ENCODE measurements around the gene WNT5B.
A peak's percentile ranks its signal among the peaks of the same experiment; 100 is the strongest.
"Not testable (repeated sequence)": the region's sequence is repeated elsewhere in the genome, so short reads cannot be mapped to it uniquely, and the experiment has no call there.

WNT5B gene

DNA sequence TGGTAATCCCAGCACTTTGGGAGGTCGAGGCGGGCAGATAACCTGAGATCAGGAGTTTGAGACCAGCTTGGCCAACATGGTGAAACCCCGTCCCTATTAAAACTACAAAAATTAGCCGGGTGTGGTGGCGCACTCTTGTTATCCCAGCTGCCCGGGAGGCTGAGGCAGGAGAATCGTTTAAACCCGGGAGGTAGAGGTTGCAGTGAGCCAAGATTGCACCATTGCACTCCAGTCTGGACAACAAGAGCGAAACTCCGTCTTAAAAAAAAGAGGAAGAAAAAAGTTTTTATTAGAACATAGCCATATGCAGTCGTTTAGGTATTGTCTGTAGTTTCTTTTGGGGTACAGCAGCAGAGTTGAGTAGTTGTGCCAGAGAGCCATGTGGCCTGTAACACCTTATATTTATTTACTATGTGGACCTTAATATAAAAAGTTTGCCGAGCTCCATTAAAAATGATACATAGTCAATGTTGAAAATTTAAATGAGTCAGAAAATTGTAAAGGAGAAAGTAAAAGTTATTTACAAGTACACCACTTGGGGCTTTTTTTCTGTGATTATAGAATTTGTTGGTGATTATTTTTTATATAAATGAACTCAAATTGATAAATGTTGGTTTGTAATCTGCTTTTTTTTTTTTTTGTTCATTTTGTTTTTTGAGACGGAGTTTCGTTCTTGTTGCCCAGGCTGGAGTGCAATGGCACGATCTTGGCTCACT lies 64.0 kb downstream of the WNT5B start:
- DNase-seq = peak; percentile 62

DNA sequence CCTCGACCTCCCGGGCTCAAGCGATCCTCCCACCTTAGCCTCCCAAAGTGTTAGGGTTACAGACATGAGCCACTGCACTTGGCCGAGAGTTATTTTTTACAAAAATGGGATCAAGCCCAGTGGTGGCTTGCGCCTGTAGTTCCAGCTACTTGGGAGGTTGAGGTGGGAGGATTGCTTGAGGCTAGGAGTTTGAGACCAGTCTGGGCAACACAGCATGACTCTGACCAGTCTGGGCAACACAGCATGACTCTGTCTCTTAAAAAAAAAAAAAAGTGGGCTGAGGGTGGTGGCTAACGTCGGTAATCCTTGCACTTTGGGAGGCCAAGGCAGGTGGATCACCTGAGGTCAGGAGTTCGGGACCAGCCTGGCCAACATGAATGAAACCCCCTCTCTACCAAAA lies 66.1 kb downstream of the WNT5B start:
- DNase-seq = not testable (repeated sequence)

DNA sequence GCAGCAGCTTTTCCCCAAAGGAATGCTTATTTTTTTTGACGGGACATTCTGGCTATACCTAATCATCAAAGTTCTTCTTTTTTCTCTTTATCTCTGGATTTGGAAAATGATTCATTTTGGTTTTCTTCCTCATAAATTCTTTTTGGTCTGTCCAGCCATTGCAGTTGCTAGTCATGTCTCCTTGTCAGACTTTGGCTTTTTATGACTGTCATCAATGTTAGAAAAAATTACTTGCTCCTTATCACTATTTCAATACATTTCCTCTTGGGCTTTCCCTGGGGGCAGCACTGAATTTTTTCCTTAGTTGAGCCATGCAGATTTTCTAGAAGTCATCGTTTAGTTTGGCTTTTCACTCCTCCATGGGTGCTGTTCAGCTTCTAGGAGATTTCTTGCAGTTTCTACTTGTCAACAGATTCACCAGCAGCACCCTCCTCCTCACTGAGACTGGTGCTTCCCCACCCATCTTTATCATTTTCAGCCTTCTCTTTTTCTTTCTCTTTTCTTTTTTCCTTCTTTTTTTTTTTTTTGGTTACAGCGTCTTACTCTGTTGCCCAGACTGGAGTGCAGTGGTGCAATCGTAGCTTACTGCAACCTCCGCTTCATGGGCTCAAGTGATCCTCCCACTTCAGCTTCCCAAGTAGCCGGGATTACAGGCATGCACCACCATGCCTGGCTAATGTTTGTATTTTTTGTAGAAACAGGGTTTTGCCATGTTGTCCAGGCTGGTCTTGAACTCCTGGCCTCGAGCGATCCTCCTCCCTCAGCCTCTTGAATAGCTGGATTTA lies 67.0 kb downstream of the WNT5B start:
- peak; percentile 54 to 77 for DNase-seq

DNA sequence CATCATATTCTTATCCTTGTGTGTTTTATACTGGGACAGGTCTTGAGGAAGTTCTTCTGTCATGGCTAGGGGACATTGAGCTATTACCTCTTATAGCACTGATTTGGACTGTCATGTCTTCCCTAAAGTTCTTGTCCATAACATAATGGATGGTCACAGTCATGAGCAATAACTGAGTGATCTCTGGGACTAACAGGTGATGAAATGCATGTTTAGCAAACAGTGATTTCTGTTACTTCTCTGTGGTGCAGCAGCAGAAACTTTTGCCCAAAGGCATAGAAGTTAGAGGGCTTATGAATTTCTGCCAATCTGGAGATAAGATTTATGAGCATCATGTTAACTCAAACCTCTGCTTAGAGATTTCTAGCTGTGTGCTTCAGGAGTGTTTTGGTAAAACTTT lies 67.8 kb downstream of the WNT5B start:
- DNase-seq = peak in 1 of 2 donors; percentile 52
